GM18519 (cell line): Measurements from ENCODE around the gene KDM1B.
"Not testable (repeated sequence)": the region's sequence is repeated elsewhere in the genome, so short reads cannot be mapped to it uniquely, and the experiment has no call there.

Source experiments
- ATAC-seq: cut with Tn5 transposase; IDR thresholded peaks from one replicate; pipeline ENCODE4 v1.9.1; 2021; ENCODE audit warnings: mild to moderate bottlenecking, moderate library complexity; ENCODE audit not compliant: unreplicated experiment, low FRiP score

Gene KDM1B

DNA sequence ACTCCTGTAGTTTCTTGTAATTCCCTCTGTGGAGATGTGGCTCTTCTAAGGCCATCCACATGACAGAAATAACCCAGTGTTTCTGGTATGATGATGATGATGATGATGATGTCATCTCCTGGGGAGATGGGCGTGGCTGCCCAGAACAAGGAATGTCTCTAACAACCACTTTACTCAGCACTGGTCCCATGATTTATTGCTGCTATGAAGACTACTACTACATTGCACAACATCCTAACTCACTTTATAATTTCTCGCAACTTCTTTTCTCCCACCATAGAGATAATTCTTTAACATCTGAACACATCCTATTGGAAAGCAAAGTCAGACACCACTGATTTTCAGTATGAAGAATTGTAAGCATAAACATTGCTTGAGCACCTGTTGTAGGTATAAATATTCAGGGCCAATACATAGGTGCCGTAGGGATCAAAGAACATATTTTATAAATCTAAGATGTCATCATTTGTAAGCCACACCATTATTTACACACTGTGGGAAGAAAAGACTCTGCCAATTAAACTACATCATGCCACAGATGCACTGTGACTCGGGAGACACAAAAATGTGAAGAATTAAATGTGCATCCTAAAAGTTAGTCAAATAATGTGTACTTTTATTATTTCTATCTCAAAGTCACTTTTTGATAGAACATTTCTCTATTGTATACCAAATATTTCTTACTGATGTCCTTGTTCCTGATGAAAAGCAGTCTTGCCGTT, 6.8 kb upstream of the KDM1B start:
- no peak for ATAC-seq

DNA sequence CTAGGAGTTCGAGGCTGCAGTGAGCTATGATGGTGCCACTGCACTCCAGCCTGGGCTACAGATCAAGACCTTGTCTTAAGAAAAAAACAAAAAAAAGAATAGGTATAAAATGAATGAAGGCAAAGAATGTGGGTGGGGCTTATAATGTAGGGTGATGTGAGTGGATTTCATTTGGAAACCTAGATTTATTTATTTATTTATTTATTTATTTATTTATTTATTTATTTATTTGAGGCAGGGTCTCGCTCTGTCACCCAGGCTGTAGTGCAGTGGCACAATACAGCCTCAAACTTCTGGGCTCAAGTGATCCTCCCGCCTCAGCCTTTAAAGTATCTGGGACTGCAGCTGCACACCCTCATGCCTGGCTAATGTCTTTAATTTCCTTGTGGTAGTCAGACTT, 3.8 kb upstream of the KDM1B start:
- not testable (repeated sequence) for ATAC-seq

DNA sequence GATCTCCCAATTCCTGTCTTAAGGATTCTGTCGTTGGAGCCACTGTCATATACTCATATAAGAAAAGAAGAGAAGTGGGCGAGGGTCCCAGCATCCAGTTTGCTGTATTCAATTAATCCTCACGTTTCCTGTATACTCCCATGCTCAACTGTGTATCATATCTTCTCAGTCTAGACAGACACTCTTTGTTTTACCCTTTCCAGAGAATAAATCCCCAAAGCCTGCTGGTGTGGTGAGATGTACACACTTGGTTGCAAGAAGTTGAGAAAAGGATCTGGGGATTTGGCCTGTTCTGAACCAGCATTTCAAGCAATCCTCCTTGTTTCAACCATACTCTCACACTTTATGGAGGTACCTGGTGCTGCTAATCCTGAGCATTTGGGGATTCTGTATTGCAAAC, 3.4 kb upstream of the KDM1B start:
- ATAC-seq: no peak

DNA sequence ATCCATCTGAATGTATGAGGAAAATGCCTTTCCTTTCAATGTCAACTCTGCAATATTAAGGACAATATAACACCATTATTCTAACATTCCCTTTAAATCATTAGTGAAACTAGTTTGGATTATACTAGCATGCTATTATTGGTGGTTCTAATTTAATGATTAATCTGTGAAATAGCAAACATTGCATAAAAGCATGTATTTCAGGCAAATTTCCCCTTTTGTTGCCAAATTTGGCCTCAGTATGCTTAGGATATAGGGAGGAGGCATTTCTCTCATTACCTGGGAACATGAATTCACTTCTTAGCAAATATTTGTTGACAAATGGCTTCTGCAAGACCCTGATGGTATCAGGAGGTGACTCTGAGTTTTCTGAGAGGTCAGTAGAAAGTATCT, 1.9 kb upstream of the KDM1B start:
- ATAC-seq: no peak

DNA sequence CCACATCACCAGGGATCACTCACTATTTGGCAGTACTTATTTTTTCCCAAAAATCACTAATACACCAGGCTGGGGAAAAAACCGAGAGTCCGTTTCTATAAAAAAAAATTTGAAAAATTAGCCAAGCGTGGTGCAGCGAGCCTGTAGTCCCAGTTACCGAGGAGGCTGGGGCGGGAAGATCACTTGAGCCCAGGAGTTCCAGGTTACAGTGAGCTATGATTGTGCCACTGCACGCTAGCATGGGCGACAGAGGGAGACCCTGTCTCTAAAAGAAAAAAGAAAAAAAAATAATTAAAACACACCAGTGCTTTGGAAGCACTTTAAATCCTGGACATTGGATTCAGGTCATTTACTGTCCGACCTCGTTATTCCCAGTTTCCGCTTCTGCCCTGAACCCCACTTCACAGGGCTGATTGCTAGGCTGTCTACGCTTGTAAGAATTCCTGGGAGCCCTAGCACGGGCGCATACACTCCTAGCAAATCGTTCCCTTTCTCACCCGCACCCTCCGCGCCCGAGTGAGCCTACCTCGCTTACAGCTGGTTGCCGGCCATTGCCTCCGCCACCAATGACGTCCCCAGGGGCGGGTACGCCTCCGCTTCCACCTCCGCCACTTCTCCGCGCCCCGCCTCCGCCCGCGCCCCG, 594 bp upstream of the KDM1B start, which contains the start of gene TPMT:
Gene TPMT, minus strand, starts transcription at position 571 of the 643 bp plus-strand sequence. CDS start 5,950 bp downstream, outside the sequence.
- peak; percentile 29 for ATAC-seq

DNA sequence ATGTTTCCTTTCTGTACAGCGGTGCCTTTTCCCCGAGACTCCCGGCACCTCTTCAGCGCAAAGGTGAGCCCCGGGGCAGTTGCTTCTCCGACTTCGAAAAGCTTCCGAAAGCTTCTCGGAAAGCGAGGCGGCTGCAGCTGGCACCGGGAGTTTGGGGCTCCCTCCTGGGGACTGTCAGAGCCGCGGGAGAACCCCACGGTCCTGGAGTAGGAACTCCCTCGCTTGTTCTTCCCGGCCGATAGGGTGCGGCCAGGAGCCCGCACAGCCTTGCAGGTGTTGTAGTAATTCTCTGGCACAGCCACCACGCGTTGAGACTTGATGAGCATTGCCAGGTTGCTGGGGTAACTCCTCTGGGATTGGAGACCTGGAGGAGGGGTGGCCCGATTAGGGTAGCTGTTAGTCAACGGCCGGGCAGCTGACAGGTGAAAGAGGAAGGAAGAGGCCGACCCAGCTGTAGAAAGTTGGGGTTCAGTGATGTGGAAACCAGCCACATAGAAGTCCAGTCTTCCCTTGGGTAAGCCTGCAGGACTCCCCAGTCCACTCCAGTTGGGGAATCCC, 721 bp downstream of the KDM1B start:
- ATAC-seq: peak; percentile 21

DNA sequence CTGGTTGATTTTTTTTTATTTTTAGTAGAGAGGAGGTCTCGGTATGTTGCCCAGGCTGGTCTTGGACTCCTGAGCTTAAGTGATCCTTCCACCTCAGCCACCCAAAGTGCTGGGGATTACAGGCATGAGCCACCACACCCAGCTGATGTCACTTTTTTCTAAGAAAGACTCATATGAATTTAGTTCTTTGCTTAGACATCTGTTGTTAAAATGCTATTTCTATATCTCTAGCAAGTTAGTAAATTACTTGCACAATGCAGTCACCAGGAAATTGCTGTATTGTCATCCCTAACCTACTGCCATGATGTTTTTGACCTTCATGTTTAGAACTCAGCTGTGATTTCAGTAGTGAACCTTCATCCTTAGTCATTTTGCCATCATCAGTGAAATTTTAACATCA, 5.7 kb downstream of the KDM1B start:
- ATAC-seq: no peak

DNA sequence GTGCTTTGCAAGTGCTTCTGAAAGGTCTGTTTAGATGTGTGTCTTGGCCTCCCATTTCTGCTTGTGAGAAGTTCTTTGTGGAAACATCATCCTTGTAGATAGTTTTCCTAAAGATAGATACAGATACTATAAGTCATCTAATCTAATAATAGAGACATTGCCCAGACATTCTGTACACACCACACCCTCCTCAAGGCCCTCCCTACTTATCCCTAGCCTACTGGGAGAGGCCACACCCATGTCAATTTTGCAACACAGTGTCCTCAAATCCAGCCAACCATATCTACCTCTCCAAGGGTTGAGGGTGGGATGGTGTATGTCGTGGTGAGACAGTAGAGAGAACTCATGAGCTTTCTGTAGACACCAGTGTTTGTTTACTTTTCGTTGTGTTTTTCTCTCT, 6.2 kb downstream of the KDM1B start:
- no peak for ATAC-seq

DNA sequence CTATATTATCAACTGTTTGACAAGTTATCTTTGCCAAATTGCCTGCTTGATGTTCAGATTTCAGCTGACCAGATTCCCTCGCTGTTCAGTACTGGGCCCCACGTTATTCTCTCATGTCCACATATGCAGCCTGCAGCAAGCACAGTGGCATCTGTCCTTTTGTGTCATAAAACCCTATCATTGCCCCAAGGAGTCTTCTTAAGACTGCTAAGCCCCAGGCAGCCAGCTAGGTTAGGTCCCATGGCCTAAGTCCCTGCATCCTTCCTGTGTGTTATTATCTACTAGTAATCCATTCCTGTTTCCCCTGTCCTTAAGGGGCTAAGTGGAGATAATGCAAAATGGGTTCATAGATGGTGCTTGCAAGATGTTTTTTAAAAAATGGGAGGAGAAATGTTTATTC, 7.2 kb downstream of the KDM1B start:
- no peak for ATAC-seq

DNA sequence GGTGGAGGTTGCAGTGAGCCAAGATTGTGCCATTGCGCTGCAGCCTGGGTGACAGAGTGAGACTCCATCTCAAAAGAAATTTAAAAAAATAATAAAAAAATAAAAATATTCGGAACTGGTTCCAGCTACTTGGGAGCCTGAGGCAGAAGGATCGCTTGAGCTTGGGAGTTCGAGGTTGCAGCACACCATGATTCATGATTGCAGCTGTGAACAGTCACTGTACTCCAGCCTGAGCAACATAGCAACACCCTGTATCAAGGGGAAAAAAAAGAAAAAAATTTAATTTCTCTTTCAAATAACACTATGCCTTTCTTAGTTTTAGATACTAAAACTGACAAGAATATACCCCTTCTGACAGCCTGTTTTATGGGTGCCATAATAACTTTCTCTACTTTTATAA, 10.5 kb downstream of the KDM1B start:
- ATAC-seq: no peak

DNA sequence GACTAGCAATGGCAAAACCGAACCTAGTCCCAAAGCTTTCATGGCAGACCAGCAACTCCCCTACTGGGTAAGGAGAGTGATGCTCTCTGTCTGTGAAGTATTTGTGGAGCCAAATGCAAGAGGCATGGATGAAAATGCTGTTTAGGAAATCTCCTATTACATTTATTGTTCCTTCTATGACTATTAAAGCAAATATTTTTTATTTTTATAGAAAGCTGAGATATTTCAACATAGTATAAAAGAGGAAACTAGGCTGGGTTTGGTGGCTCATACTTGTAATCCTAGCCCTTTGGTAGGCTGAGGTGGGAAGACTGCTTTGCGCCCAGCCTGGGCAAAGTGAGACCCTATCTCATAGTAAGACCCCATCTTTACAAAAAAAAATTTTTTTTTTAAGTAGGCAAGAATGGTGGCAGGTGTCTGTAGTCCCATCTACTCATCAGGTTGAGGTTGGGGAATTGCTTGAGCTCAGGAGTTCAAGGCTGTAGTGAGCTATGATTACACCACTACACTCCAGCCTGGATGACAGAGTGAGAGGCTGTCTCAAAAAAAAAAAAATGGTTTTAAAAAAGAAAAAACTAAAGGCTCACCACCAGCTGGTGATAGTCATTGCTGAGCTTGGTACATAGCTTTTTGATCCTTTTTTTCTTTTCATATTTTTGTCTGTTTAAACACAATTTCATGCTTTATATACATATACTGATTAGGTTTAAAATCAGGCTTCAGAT, 11.3 kb downstream of the KDM1B start:
- no peak for ATAC-seq

DNA sequence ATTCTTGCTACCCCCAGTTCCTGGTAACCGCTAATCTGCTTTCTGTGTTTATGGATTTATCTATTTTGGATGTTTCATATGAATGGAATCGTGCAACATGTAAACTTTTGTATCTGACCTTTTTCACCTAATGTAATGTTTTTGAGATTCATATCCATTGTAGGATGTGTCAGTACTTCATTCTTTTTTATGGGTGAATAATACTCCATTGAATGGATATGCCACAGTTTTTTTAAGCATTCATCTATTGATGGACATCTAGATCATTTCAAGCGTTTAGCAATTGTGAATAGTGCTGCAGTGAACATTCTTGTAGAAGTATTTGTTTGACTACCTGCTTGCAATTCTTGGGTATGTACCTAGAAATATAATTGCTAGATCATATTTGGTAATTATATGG, 13.0 kb downstream of the KDM1B start:
- no peak for ATAC-seq

DNA sequence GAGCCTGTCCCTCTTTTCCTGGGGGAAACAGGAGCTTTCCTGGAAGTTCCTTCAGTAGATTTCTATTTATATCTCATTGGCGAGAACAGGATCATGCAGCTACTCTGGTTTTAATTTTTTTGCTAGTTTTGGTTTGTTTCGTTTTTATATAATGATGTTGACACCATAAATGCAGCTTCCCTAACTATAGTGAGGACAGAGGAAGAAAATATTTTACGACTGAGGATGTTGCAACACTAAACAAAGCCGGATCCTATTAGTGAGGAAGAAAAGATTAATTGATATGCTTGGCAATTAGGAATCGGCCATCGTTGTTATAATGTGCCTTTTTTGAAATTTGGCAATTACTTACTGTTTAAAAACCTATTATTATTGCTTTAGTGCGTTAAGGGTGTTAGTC, 16.6 kb downstream of the KDM1B start:
- no peak for ATAC-seq

DNA sequence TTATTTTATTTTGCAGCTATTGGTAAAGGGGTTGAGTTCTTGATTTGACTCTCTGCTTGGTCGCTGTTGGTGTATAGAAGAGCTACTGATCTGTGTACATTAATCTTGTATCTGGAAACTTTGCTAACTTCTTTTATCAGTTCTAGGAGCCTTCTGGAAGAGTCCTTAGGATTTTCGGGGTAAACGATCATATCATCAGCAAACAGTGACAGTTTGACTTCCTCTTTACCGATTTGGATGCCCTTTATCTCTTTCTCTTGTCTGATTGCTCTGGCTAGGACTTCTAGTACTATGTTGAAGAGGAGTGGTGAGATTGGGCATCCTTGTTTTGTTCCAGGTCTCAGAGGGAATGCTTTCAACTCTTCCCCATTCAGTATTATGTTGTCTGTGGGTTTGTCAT, 21.0 kb downstream of the KDM1B start:
- ATAC-seq: not testable (repeated sequence)

DNA sequence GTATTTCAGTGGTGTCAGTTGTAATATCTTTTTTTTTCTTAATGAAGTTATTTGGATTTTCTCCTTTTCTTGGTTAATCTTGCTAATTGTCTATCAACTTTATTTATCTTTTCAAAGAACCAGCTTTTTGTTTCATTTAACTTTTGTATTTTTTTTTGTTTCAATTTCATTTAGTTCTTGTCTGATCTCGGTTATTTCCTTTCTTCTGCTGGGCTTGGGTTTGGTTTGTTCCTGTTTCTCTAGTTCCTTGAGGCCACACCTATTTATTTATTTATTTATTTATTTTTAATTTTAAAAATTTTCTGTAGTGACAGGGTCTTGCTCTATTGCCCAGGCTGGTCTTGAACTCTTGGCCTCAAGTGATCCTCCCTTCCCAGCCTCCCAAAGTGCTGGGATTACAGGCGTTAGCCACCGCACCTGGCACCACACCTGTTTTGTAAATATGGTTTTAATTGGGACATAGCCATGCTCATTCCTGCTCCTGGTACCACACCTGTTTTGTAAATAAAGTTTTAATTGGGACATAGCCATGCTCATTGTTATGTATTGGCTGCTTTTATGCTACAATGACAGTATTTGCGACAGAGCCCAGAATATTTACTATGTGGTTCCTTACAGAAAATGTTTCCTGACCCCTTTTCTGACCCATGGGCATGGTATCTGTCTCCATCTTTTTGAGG, 22.2 kb downstream of the KDM1B start:
- ATAC-seq: no peak

DNA sequence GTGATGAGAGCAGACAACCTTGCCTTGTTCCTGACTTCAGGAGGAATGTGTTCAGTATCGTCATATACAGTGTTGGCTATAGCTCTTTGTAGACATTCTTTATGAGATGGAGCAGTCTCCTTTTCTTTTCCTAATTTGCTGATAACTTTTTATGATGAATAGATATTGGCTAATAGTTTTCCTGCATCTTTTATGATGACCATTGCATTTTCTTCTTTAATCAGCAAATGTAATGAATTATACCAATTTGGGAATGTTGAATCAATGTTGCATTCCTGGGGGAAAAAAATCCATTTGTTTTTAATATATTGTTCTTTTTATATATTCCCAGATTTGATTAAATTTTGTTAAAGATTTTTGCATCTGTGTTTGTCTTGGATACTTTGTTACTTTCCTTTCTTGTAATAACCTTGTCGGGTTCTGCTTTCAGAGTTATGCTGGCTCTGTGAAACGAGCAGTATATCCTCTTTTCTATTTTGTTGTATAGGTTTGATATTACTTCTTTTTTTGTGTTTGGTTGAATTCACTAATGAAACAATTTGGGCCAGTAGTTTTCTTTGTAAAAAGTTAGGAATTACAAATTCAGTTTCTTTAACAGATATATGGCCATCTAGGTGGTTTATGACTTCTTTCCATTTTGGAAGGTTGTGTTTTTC, 23.9 kb downstream of the KDM1B start:
- no peak for ATAC-seq

DNA sequence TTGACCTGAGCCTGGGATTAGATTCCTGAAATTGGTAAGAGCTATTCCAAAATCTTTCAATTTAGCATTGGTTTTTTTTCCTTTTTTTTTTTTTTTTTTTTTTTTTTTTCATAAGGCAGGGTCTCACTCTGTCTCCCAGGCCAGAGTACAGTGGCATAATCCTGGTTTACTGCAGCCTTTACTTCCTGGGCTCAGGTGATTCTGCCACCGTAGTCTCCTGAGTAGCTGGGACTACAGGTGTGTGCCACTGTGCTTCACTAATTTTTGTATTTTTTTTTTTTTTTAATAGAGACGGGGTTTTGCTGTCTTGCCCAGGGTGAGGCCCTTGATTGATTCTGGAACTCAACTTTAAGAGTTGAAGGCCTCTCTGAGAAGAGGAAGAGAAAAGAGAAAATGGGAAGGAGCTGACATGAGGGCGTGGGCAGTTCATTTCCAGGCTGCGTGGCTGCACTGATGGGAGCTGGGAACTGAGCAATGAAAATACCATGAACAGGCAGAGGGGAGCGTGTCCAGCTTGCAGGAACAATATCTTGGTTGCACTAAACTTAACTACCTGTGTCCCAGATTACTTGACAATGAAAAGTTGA, 24.6 kb downstream of the KDM1B start:
- no peak for ATAC-seq

DNA sequence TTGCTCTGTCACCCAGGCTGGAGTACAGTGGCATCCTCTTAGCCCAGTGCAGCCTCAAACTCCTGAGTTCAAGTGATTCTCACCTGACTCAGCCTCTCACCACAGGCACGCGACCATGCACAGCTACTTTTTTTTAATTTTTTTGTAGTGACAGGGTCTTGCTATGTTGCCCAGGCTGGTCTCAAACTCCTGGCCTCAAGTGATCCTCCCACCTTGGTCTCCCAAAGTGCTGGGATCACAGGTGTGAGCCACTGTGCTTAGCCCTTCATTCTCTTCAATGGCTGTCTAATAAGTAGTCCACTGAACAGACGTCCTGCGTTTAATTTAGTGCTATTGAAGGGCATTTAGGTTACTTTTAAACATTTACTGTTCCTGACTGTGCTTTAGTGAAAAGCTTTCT, 27.3 kb downstream of the KDM1B start:
- ATAC-seq: no peak

DNA sequence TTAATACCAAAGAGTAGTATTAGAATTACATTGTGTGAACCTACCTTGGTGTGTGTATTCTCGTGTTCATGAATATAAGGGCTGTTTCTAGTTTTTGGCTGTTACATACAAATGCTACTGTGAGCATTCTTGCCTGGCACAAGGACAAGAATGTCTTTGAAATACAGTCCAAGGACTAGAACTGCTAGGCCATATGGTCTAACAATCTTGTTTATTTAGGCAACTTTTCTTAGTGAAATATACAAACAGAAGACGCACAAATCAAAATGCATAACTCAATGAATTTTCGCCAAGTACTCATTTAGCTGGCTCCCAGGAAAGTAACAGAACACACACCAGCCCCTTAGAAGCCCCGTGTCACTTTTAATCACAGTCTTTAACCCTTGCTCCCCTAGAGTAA, 28.5 kb downstream of the KDM1B start:
- no peak for ATAC-seq

DNA sequence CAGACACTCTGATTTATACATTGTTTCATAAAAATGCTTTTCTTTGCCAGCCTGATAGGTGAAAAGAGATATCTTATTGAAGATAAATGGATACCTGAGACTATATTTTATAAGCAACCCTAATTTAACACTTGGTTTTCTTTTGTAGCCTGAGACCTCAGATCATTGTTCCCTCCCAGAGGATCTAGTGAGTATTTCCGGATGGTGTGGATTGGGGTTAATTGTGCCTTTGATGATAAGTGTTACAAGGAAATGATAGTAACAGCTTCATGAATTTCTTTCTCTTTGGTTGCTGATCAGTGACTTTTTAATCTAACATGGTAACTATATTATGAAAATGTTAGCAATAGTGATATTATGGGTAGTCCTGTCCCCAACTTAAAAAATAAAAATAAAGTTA, 30.4 kb downstream of the KDM1B start:
- ATAC-seq: no peak
